DMS114 treated with DMSO at 0.1 percent for 48 hours (cell line): ENCODE measurements around the gene SLC16A1.
"Not testable (repeated sequence)": the region's sequence is repeated elsewhere in the genome, so short reads cannot be mapped to it uniquely, and the experiment has no call there.

ENCODE experiments used
- DNase-seq: peaks from one replicate; lab custom pipeline; 2025; ENCODE audit not compliant: unreplicated experiment; lab: John Stamatoyannopoulos, UW

Gene SLC16A1

GRCh38 chr1:112927462-112927990 lies 28.5 kb downstream of the SLC16A1 start:
- DNase-seq = no peak

- DNase-seq = no peak
These were observed 29.1 kb downstream of the SLC16A1 start for GRCh38 chr1:112926858-112927257.

GRCh38 chr1:112925015-112925414 lies 31.0 kb downstream of the SLC16A1 start:
- DNase-seq = no peak

- DNase-seq = no peak
These were observed 32.0 kb downstream of the SLC16A1 start for GRCh38 chr1:112923959-112924349.

- no peak for DNase-seq
These were observed 32.6 kb downstream of the SLC16A1 start for GRCh38 chr1:112923234-112923958.

GRCh38 chr1:112911506-112912220 lies 44.3 kb downstream of the SLC16A1 start:
- DNase-seq = no peak

GRCh38 chr1:112909847-112910246 lies 46.1 kb downstream of the SLC16A1 start:
- no peak for DNase-seq

GRCh38 chr1:112906150-112906698 lies 49.8 kb downstream of the SLC16A1 start:
- no peak for DNase-seq

GRCh38 chr1:112905395-112906149 lies 50.4 kb downstream of the SLC16A1 start:
- DNase-seq = no peak

GRCh38 chr1:112904831-112905261 lies 51.1 kb downstream of the SLC16A1 start:
- no peak for DNase-seq

- DNase-seq = no peak
These were observed 51.7 kb downstream of the SLC16A1 start for GRCh38 chr1:112904071-112904830.

- DNase-seq = no peak
These were observed 53.8 kb downstream of the SLC16A1 start for GRCh38 chr1:112902221-112902620.

- DNase-seq = no peak
These were observed 54.6 kb downstream of the SLC16A1 start for GRCh38 chr1:112901387-112901786.

- DNase-seq = no peak
These were observed 59.2 kb downstream of the SLC16A1 start for GRCh38 chr1:112896783-112897182.

GRCh38 chr1:112894561-112895011 lies 61.4 kb downstream of the SLC16A1 start:
- no peak for DNase-seq

GRCh38 chr1:112894010-112894292 lies 62.0 kb downstream of the SLC16A1 start:
- no peak for DNase-seq

- no peak for DNase-seq
These were observed 62.5 kb downstream of the SLC16A1 start for GRCh38 chr1:112893288-112894009.

GRCh38 chr1:112889906-112890305 lies 66.1 kb downstream of the SLC16A1 start:
- DNase-seq = not testable (repeated sequence)

GRCh38 chr1:112889052-112889768 lies 66.8 kb downstream of the SLC16A1 start:
- DNase-seq = no peak
